ENCODE results near the gene THRB.

- TF ChIP-seq, protein P1, sequence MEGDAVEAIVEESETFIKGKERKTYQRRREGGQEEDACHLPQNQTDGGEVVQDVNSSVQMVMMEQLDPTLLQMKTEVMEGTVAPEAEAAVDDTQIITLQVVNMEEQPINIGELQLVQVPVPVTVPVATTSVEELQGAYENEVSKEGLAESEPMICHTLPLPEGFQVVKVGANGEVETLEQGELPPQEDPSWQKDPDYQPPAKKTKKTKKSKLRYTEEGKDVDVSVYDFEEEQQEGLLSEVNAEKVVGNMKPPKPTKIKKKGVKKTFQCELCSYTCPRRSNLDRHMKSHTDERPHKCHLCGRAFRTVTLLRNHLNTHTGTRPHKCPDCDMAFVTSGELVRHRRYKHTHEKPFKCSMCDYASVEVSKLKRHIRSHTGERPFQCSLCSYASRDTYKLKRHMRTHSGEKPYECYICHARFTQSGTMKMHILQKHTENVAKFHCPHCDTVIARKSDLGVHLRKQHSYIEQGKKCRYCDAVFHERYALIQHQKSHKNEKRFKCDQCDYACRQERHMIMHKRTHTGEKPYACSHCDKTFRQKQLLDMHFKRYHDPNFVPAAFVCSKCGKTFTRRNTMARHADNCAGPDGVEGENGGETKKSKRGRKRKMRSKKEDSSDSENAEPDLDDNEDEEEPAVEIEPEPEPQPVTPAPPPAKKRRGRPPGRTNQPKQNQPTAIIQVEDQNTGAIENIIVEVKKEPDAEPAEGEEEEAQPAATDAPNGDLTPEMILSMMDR (IDR thresholded peaks at IDR 0.05; ENCODE audit: poor library complexity) = peak; percentile 34
- TF ChIP-seq EZH2 (IDR thresholded peaks at IDR 0.05; ENCODE audit: borderline replicate concordance) = no peak
- TF ChIP-seq EZH2phosphoT487 (IDR thresholded peaks at IDR 0.05; ENCODE audit: low read depth, severe bottlenecking, unreplicated experiment) = no peak
Observed at GRCh38 chr3:24088782-24089181, 405.9 kb downstream of the THRB start.
